Testis (tissue), 3 donors: ENCODE data around the gene LYPLA2. TPM values are rescaled to one million over a fixed set of nuclear protein-coding genes. Genes with fewer than 3 reads are reported as not detected.
"Not testable (repeated sequence)": the region's sequence is repeated elsewhere in the genome, so short reads cannot be mapped to it uniquely, and the experiment has no call there.

ENCODE experiments used
- DNase-seq: peaks from one replicate; pipeline ENCODE4 v3.0.0-alpha.2; 2019
- H3K27ac ChIP-seq, 2 donors: fragments of 200-600 bp; sonication (generic); one replicate each; pipeline ENCODE4 v1.5.1; 2019
- H3K27me3 ChIP-seq: fragments of 200-600 bp; sonication (generic); one replicate; pipeline ENCODE4 v1.5.1; 2019
- H3K36me3 ChIP-seq: fragments of 200-600 bp; sonication (generic); one replicate; pipeline ENCODE4 v1.5.1; 2017; ENCODE audit warnings: low read depth; ENCODE audit errors: missing control alignments
- H3K4me1 ChIP-seq: fragments of 200-600 bp; sonication (generic); one replicate; pipeline ENCODE4 v1.5.1; 2019
- H3K4me3 ChIP-seq, 2 donors: fragments of 200-600 bp; sonication (generic); one replicate each; pipeline ENCODE4 v1.5.1; 2017 to 2019
- H3K9me3 ChIP-seq: fragments of 200-600 bp; sonication (generic); one replicate; pipeline ENCODE4 v1.5.1; 2017
- POLR2A ChIP-seq: fragments of 450-650 bp; IDR thresholded peaks from one replicate; pipeline ENCODE4 v1.6.1; 2017; ENCODE audit warnings: antibody characterized with exemption, mild to moderate bottlenecking, moderate library complexity
- WGBS, 2 donors: methylation state at CpG; one replicate each; pipeline ENCODE4 v1.1.5; 2018; 5-methylcytosine and 5-hydroxymethylcytosine counted together
- intact Hi-C: fragments of 100-400 bp; cut with DNase I; formaldehyde crosslinking; loops from one replicate; pipeline ENCODE4 v1.15.1; 2023; ENCODE audit warnings: low total_unique reads
- polyA plus RNA-seq: library from polyadenylated mRNA; stranded (reverse); fragments of 350-450 nt; fragmentation: Illumina TruSeq; extraction: RNeasy Lipid Tissue Mini Kit (QIAGEN cat#74804); gene quantifications from one replicate; pipeline ENCODE4 v1.2.3, GENCODE V29; 2014; ENCODE audit warnings: low read depth, low replicate concordance; ENCODE audit not compliant: insufficient read depth
- total RNA-seq, 2 donors: library from RNA; depleted of rRNA; stranded (reverse); fragments of >200 nt; gene quantifications; one replicate each; pipeline ENCODE4 v1.2.3, GENCODE V29; 2016
- TF ChIP-seq, protein P1 (sequence below), 3 experiments: fragments of 450-650 bp in 2 of 3; fragments of 200-600 bp in 1 of 3; sonication (generic) in 1 of 3; IDR thresholded peaks; one replicate each; pipeline ENCODE4 v1.5.1; 2016 to 2019; ENCODE audit warnings: antibody characterized with exemption in 3 of 3, mild to moderate bottlenecking in 2 of 3, moderate library complexity in 1 of 3

The LYPLA2 gene
- total and polyA plus RNA-seq, 3 donors from 2014 or later: 36.1 to 47.8 (median 46.5) TPM

DNA sequence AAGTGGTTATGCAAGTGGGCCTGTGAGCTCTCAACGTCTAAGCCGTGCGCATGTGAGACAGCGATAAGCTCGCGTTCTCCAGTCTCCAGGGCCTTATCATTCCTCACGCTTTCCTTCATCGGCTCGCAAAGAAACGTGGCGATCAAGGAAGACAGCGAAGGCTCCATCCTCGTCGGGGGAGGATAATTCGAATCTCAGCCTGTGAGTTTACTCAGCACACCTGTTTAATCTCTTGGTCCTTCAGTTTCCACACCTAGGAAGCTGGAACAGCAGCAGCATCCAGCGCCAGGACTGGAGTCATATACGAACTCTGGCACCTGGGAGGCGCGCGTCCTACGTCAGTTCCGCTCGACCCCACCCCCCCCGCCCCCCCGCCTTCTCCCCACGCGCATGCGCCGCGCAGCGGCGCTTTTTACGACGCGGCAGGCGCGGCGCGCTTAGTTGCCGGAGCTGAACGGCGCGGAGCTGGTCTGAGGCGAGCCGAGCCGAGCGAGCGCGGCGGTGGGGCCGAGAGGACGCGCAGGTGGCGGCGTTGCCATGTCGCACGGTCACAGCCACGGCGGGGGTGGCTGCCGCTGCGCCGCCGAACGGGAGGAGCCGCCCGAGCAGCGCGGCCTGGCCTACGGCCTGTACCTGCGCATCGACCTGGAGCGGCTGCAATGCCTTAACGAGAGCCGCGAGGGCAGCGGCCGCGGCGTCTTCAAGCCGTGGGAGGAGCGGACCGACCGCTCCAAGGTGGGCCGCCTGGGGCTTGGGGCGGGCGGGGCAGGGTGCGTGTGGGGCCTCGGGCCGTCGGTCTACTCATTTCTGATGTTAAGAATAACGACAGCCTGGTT, 12.7 kb upstream of the LYPLA2 start, which contains the start of gene PITHD1:
TSS of gene PITHD1 (plus strand) at position 440 of the 836 bp plus-strand sequence. CDS start at position 538, 98 bp downstream.
- peaks cover 15% of the 10 kb centered on the region for H3K4me1 ChIP-seq
- WGBS, 2 donors: 0% methylated on average over 14 to 48 of the region's 91 CpGs
- peak; percentile 88 for DNase-seq
- peak within 1 kb of the TSS; percentile 95 to 99 for H3K4me3 ChIP-seq
- no peak for TF ChIP-seq POLR2A
- TF ChIP-seq, protein P1, sequence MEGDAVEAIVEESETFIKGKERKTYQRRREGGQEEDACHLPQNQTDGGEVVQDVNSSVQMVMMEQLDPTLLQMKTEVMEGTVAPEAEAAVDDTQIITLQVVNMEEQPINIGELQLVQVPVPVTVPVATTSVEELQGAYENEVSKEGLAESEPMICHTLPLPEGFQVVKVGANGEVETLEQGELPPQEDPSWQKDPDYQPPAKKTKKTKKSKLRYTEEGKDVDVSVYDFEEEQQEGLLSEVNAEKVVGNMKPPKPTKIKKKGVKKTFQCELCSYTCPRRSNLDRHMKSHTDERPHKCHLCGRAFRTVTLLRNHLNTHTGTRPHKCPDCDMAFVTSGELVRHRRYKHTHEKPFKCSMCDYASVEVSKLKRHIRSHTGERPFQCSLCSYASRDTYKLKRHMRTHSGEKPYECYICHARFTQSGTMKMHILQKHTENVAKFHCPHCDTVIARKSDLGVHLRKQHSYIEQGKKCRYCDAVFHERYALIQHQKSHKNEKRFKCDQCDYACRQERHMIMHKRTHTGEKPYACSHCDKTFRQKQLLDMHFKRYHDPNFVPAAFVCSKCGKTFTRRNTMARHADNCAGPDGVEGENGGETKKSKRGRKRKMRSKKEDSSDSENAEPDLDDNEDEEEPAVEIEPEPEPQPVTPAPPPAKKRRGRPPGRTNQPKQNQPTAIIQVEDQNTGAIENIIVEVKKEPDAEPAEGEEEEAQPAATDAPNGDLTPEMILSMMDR (IDR thresholded peaks at IDR 0.05): no peak
- peak within 1 kb of the TSS; percentile 78 to 89 for H3K27ac ChIP-seq
- H3K27me3 ChIP-seq: no peaks in the 10 kb centered on the region
- H3K36me3 ChIP-seq: no peaks in the 10 kb centered on the region
- intact Hi-C loops: no loop called here
- no peaks in the 10 kb centered on the region for H3K9me3 ChIP-seq

DNA sequence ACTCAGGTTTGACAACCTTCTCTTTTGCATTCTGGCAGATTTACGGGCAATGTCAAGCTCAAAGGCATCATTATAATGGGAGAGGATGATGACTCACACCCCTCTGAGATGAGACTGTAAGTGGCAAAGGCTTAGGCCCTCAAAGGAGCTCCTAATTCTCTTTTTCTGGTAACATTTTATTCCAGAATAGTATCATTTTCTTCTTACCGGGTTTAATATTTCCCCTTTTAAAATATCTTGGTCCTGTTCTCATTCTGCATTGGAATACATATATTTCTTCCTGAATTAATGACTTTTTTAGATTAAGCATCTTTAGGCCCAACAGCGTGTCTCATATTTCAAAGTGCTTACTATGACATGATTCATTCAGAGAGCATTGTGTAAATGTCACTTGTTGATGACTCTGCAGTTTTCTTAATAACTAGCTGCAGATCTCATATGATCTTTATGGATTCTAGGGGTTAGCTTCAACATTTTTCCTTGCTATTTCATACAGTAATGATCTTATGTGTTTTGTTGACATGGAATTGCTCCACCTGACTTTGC, 11.0 kb upstream of the LYPLA2 start:
- H3K4me1 ChIP-seq: peaks cover 15% of the 10 kb centered on the region
- 61 to 71% methylated on average over 3 of the region's 3 CpGs for WGBS, 2 donors
- no peak for DNase-seq
- no peaks in the 10 kb centered on the region for H3K36me3 ChIP-seq
- H3K4me3 ChIP-seq: no peak overlapping the region
- H3K27me3 ChIP-seq: no peaks in the 10 kb centered on the region
- intact Hi-C loops: no loop called here
- H3K9me3 ChIP-seq: no peaks in the 10 kb centered on the region
- H3K27ac ChIP-seq: no peak overlapping the region
- TF ChIP-seq, protein P1 (IDR thresholded peaks at IDR 0.05): no peak
- no peak for TF ChIP-seq POLR2A

DNA sequence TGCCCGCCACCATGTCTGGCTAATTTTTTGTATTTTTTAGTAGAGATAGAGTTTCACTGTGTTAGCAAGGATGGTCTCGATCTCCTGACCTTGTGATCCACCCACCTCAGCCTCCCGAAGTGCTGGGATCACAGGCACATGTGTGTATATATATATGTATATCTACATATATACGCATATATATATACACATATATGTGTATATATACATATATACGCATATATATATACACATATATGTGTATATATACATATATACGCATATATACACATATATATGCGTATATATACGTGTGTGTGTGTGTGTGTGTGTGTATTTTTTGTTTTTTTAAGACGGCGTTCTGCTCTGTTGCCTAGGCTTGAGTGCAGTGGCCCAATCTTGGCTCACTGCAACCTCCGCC, 7.8 kb upstream of the LYPLA2 start:
- H3K27me3 ChIP-seq, H3K36me3 ChIP-seq, H3K27ac ChIP-seq, H3K4me3 ChIP-seq, H3K9me3 ChIP-seq, intact Hi-C loops, H3K4me1 ChIP-seq, DNase-seq: not testable (repeated sequence)
- 87 to 95% methylated on average over 11 of the region's 11 CpGs for WGBS, 2 donors

DNA sequence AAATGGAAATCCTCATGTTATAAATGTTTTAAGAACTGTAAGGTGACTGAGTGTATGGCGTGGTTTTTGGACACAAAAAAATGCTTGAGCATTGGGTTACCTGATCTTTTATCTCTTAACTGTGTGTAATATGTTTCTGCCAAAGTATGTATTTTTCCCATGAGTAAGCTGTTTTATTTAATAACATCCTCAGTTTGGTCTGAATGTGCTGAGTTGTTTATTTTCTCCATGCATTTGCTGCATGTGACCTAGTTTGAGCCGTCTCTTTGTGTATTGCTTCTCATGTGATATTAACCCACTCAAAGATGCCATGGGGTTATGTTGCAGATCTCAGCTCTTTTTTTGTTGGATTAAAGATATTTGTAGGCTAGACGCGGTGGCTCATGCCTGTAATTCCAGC, 6.1 kb upstream of the LYPLA2 start:
- no peak overlapping the region for H3K4me3 ChIP-seq
- TF ChIP-seq, protein P1 (IDR thresholded peaks at IDR 0.05): no peak
- no peak for TF ChIP-seq POLR2A
- no peak for DNase-seq
- no peaks in the 10 kb centered on the region for H3K9me3 ChIP-seq
- H3K36me3 ChIP-seq: no peaks in the 10 kb centered on the region
- no peaks in the 10 kb centered on the region for H3K27me3 ChIP-seq
- no peak overlapping the region for H3K27ac ChIP-seq
- intact Hi-C loops: no loop called here
- H3K4me1 ChIP-seq: no peaks in the 10 kb centered on the region
- WGBS, 2 donors: 81 to 88% methylated on average over 4 of the region's 4 CpGs

DNA sequence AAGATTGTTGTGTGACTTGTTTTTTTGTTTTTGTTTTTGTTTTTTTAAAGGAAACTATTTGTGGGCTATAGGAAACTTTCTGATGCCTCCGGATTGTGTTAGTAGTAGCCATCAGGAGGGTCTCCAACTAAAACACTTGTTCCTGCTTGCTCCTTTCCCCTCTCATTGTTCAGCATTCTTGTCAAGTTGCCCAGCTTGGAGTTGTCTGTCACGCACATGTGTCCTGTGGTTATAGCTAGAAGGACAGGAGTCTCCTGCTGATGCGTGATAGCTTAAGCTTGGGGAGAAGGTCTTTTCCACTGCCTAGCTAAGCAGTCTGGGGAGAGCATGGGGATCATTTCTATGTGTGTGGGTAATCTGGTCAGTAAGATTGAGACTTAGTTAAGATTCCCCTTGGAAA, 3.2 kb upstream of the LYPLA2 start:
- Histone ChIP-seq H3K4me1 (peaks cover 12% of the 10 kb centered on the region), H3K36me3 (no peaks in the 10 kb centered on the region), H3K9me3 (no peaks in the 10 kb centered on the region), H3K4me3 (no peak overlapping the region), H3K27me3 (no peaks in the 10 kb centered on the region), H3K27ac (no peak overlapping the region)
- 90 to 98% methylated on average over 3 of the region's 3 CpGs for WGBS, 2 donors
- no peak for DNase-seq
- no peak for TF ChIP-seq POLR2A
- TF ChIP-seq, protein P1 (IDR thresholded peaks at IDR 0.05): no peak
- intact Hi-C loops: no loop called here
